Keratinocyte (primary cell): ENCODE data around the gene CHN2.

ENCODE experiments used
- EZH2 ChIP-seq: IDR thresholded peaks from one replicate; pipeline ENCODE4 v1.6.1; 2012; ENCODE audit warnings: inconsistent platforms, mild to moderate bottlenecking, low read length, moderate library complexity
- TF ChIP-seq, protein P1 (sequence below), 3 experiments: IDR thresholded peaks in 1 of 3; conservative IDR thresholded peaks in 1 of 3; optimal IDR thresholded peaks in 1 of 3; 2 replicates in 2 of 3; 3 replicates in 1 of 3; pipeline versions ENCODE3 to v1.5.1; 2011; ENCODE audit warnings: low read length in 3 of 3, mild to moderate bottlenecking in 3 of 3, moderate library complexity in 2 of 3, control low read depth in 1 of 3, inconsistent platforms in 1 of 3; ENCODE audit not compliant: insufficient read depth in 2 of 3; ENCODE audit errors: extremely low read depth in 1 of 3

- TF ChIP-seq, protein P1, sequence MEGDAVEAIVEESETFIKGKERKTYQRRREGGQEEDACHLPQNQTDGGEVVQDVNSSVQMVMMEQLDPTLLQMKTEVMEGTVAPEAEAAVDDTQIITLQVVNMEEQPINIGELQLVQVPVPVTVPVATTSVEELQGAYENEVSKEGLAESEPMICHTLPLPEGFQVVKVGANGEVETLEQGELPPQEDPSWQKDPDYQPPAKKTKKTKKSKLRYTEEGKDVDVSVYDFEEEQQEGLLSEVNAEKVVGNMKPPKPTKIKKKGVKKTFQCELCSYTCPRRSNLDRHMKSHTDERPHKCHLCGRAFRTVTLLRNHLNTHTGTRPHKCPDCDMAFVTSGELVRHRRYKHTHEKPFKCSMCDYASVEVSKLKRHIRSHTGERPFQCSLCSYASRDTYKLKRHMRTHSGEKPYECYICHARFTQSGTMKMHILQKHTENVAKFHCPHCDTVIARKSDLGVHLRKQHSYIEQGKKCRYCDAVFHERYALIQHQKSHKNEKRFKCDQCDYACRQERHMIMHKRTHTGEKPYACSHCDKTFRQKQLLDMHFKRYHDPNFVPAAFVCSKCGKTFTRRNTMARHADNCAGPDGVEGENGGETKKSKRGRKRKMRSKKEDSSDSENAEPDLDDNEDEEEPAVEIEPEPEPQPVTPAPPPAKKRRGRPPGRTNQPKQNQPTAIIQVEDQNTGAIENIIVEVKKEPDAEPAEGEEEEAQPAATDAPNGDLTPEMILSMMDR (optimal IDR thresholded peaks at IDR 0.05 in 1 of 3, IDR thresholded peaks at IDR 0.05 in 1 of 3, conservative IDR thresholded peaks at IDR 0.05 in 1 of 3; ENCODE audit: extremely low read depth in 1 of 3, insufficient read depth in 2 of 3, low read length in 3 of 3), result no peak
- TF ChIP-seq EZH2, result no peak
Observed at GRCh38 chr7:29255199-29255878, 60.8 kb downstream of the CHN2 start.
